WTC11 (cell line): ENCODE results near the gene MRFAP1L1. TPM values are rescaled to one million over a fixed set of nuclear protein-coding genes. Genes with fewer than 3 reads are reported as not detected.
A peak's percentile ranks its signal among the peaks of the same experiment; 100 is the strongest.

Source experiments
- ATAC-seq: fragments of 200-7000 bp; cut with Tn5 transposase; 2 replicates; pipeline ENCODE4 v1.10.0; 2021; ENCODE audit warnings: mild to moderate bottlenecking, moderate library complexity
- CTCF ChIA-PET: fragments of 300-600 bp; sonication (Branson Sonifier 250); formaldehyde crosslinking; loops from one replicate; lab custom pipeline; 2021; ENCODE audit warnings: antibody characterized with exemption; lab: Charles Lee
- POLR2A ChIA-PET: fragments of 350-600 bp; sonication (Branson Sonifier 250); formaldehyde crosslinking; loops from one replicate; lab custom pipeline; 2021; ENCODE audit warnings: antibody characterized with exemption; lab: Charles Lee
- DNase-seq: peaks from one replicate; pipeline ENCODE4 v3.0.0; 2021; ENCODE audit warnings: low spot score
- H3K27ac Mint-ChIP-seq: 2 replicates; pipeline ENCODE4 v1.8.0; 2021; ENCODE audit warnings: mixed read lengths
- H3K27me3 Mint-ChIP-seq: 2 replicates; pipeline ENCODE4 v1.8.0; 2021; ENCODE audit warnings: low read depth, mild to moderate bottlenecking, moderate library complexity, mixed read lengths
- H3K36me3 Mint-ChIP-seq: 2 replicates; pipeline ENCODE4 v1.8.0; 2021; ENCODE audit warnings: mixed read lengths
- H3K4me1 Mint-ChIP-seq: 2 replicates; pipeline ENCODE4 v1.8.0; 2022; ENCODE audit warnings: mixed read lengths
- H3K4me3 Mint-ChIP-seq: 2 replicates; pipeline ENCODE4 v1.8.0; 2021; ENCODE audit warnings: mild to moderate bottlenecking, moderate library complexity, mixed read lengths
- H3K9me3 Mint-ChIP-seq: 2 replicates; pipeline ENCODE4 v1.8.0; 2021; ENCODE audit warnings: mixed read lengths
- ATF6 ChIP-seq: sonication (generic); formaldehyde crosslinking; IDR thresholded peaks from 2 replicates; pipeline ENCODE4 v1.8.1; 2023; ENCODE audit warnings: mild to moderate bottlenecking, missing genetic modification reagents
- CDX4 ChIP-seq: fragments of 250-450 bp; sonication (Bioruptor Pico); IDR thresholded peaks from 2 replicates; pipeline ENCODE4 v1.9.0; 2021; ENCODE audit warnings: moderate library complexity, mild to moderate bottlenecking, inconsistent platforms, borderline replicate concordance
- CREM ChIP-seq: sonication (generic); formaldehyde crosslinking; IDR thresholded peaks from 2 replicates; pipeline ENCODE4 v1.8.1; 2022; ENCODE audit warnings: mild to moderate bottlenecking, missing genetic modification reagents, moderate library complexity
- E2F4 ChIP-seq: sonication (generic); formaldehyde crosslinking; IDR thresholded peaks from 2 replicates; pipeline ENCODE4 v1.8.1; 2022; ENCODE audit warnings: low read depth, mild to moderate bottlenecking, moderate library complexity, missing genetic modification reagents, borderline replicate concordance
- ELF4 ChIP-seq: sonication (generic); formaldehyde crosslinking; IDR thresholded peaks from 2 replicates; pipeline ENCODE4 v1.8.1; 2022; ENCODE audit warnings: low read depth, mild to moderate bottlenecking, moderate library complexity, missing genetic modification reagents
- EMX1 ChIP-seq: fragments of 250-450 bp; sonication (Bioruptor Pico); IDR thresholded peaks from 2 replicates; pipeline ENCODE4 v1.8.0; 2021; ENCODE audit warnings: mild to moderate bottlenecking
- ESRRA ChIP-seq: sonication (generic); formaldehyde crosslinking; IDR thresholded peaks from 2 replicates; pipeline ENCODE4 v1.8.1; 2022; ENCODE audit warnings: mild to moderate bottlenecking, missing genetic modification reagents, borderline replicate concordance
- FOXP1 ChIP-seq: sonication (generic); formaldehyde crosslinking; IDR thresholded peaks from 2 replicates; pipeline ENCODE4 v1.8.0; 2022; ENCODE audit warnings: missing genetic modification reagents, mild to moderate bottlenecking, moderate library complexity, borderline replicate concordance
- GABPB1 ChIP-seq: sonication (generic); formaldehyde crosslinking; IDR thresholded peaks from 2 replicates; pipeline ENCODE4 v1.8.1; 2023; ENCODE audit warnings: mild to moderate bottlenecking, missing genetic modification reagents
- HMGA2 ChIP-seq: fragments of 250-450 bp; sonication (Bioruptor Pico); IDR thresholded peaks from 2 replicates; pipeline ENCODE4 v1.4.0; 2021; ENCODE audit warnings: mild to moderate bottlenecking, moderate library complexity
- MYBL2 ChIP-seq: sonication (generic); formaldehyde crosslinking; IDR thresholded peaks from 2 replicates; pipeline ENCODE4 v1.8.1; 2023; ENCODE audit warnings: mild to moderate bottlenecking, moderate library complexity, missing genetic modification reagents
- NFYB ChIP-seq: sonication (generic); formaldehyde crosslinking; conservative IDR thresholded peaks from 2 replicates; pipeline ENCODE4 v1.8.0; 2022; ENCODE audit warnings: low read depth, missing genetic modification reagents
- NR1H2 ChIP-seq: sonication (generic); formaldehyde crosslinking; IDR thresholded peaks from 2 replicates; pipeline ENCODE4 v1.9.0; 2021; ENCODE audit warnings: mild to moderate bottlenecking, moderate library complexity, missing genetic modification reagents
- NR3C1 ChIP-seq: sonication (generic); formaldehyde crosslinking; conservative IDR thresholded peaks from 2 replicates; pipeline ENCODE4 v1.8.1; 2023; ENCODE audit warnings: low read depth, mild to moderate bottlenecking, missing genetic modification reagents
- PRDM15 ChIP-seq: sonication (generic); formaldehyde crosslinking; IDR thresholded peaks from 2 replicates; pipeline ENCODE4 v1.8.0; 2022; ENCODE audit warnings: missing genetic modification reagents
- PRRX2 ChIP-seq: fragments of 250-450 bp; sonication (Bioruptor Pico); IDR thresholded peaks from 2 replicates; pipeline ENCODE4 v1.8.0; 2021; ENCODE audit warnings: mild to moderate bottlenecking
- SMAD4 ChIP-seq: sonication (generic); formaldehyde crosslinking; IDR thresholded peaks from 2 replicates; pipeline ENCODE4 v1.8.0; 2022; ENCODE audit warnings: mild to moderate bottlenecking, missing genetic modification reagents
- TCF7 ChIP-seq: sonication (generic); formaldehyde crosslinking; IDR thresholded peaks from 2 replicates; pipeline ENCODE4 v1.8.0; 2022; ENCODE audit warnings: mild to moderate bottlenecking, low read depth, missing genetic modification reagents, moderate library complexity
- TP53 ChIP-seq: sonication (generic); formaldehyde crosslinking; IDR thresholded peaks from 2 replicates; pipeline ENCODE4 v1.8.1; 2023; ENCODE audit warnings: mild to moderate bottlenecking, missing genetic modification reagents
- ZNF232 ChIP-seq: sonication (generic); formaldehyde crosslinking; IDR thresholded peaks from 2 replicates; pipeline ENCODE4 v1.8.0; 2022; ENCODE audit warnings: mild to moderate bottlenecking, missing genetic modification reagents
- ZNF423 ChIP-seq: fragments of 250-450 bp; sonication (Bioruptor Pico); IDR thresholded peaks from 2 replicates; pipeline ENCODE4 v2.1.2; 2022; ENCODE audit warnings: mild to moderate bottlenecking, moderate library complexity
- ZNF671 ChIP-seq: fragments of 250-450 bp; sonication (Bioruptor Pico); IDR thresholded peaks from 2 replicates; pipeline ENCODE4 v1.8.0; 2021; ENCODE audit warnings: mild to moderate bottlenecking
- total RNA-seq: library from RNA; stranded (reverse); gene quantifications from 3 replicates; pipeline ENCODE4 v1.2.3, GENCODE V29; 2021
- TF ChIP-seq, protein P1 (sequence below): fragments of 200-600 bp; IDR thresholded peaks from 2 replicates; pipeline ENCODE4 v1.8.0; 2022; ENCODE audit warnings: antibody characterized with exemption
- TF ChIP-seq, protein P2 (sequence below): fragments of 250-450 bp; sonication (Bioruptor Pico); conservative IDR thresholded peaks from 2 replicates; pipeline ENCODE4 v1.9.0; 2021; ENCODE audit warnings: mild to moderate bottlenecking

The MRFAP1L1 gene
- total RNA-seq, 1 experiment from 2014 or later = 54.4 TPM

DNA sequence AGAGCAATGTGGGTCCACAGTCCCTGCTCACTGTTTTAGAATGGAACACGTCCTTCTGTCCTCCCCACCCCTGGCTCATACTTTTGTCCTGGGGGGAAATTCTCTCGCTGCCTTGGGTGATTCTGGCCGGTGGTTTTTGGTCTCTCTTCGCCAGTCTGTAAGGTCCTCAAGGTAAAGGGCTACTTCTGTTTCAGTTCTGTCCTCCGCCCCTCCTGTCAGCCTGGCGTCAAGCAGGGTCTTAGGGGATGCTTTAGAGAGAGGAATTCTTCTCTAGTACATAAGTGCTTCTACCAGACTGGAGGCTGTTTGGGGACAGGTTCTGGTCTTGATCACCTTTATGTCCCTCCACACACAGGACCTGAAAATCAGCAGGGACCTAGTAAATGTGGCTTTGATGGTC, 617 bp upstream of the MRFAP1L1 start:
- TF ChIP-seq CDX4 (CRISPR knock-in tag) = no peak
- no peak for TF ChIP-seq TCF7 (CRISPR knock-in tag)
- no peak for TF ChIP-seq MYBL2 (CRISPR knock-in tag)
- TF ChIP-seq, protein P1, sequence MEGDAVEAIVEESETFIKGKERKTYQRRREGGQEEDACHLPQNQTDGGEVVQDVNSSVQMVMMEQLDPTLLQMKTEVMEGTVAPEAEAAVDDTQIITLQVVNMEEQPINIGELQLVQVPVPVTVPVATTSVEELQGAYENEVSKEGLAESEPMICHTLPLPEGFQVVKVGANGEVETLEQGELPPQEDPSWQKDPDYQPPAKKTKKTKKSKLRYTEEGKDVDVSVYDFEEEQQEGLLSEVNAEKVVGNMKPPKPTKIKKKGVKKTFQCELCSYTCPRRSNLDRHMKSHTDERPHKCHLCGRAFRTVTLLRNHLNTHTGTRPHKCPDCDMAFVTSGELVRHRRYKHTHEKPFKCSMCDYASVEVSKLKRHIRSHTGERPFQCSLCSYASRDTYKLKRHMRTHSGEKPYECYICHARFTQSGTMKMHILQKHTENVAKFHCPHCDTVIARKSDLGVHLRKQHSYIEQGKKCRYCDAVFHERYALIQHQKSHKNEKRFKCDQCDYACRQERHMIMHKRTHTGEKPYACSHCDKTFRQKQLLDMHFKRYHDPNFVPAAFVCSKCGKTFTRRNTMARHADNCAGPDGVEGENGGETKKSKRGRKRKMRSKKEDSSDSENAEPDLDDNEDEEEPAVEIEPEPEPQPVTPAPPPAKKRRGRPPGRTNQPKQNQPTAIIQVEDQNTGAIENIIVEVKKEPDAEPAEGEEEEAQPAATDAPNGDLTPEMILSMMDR = no peak
- TF ChIP-seq ZNF232 (CRISPR knock-in tag) = no peak
- TF ChIP-seq ZNF671 (CRISPR knock-in tag) = no peak
- peaks cover 25% of the 10 kb centered on the region for H3K36me3 Mint-ChIP-seq
- peaks cover 37% of the 10 kb centered on the region for H3K27me3 Mint-ChIP-seq
- ATAC-seq = peak; percentile 45
- peak overlapping the region; percentile 98 for H3K4me3 Mint-ChIP-seq
- H3K27ac Mint-ChIP-seq = no peak overlapping the region
- H3K9me3 Mint-ChIP-seq = peaks cover 8% of the 10 kb centered on the region
- POLR2A ChIA-PET = no interaction called here
- DNase-seq = no peak
- peaks cover 27% of the 10 kb centered on the region for H3K4me1 Mint-ChIP-seq
- CTCF ChIA-PET = interaction anchor here (1.0 to 1.7 kb wide), 8 partner anchors 9 to 163 kb away, joined by 3 to 13 read pairs (median 4); a partner anchor contains a TSS

DNA sequence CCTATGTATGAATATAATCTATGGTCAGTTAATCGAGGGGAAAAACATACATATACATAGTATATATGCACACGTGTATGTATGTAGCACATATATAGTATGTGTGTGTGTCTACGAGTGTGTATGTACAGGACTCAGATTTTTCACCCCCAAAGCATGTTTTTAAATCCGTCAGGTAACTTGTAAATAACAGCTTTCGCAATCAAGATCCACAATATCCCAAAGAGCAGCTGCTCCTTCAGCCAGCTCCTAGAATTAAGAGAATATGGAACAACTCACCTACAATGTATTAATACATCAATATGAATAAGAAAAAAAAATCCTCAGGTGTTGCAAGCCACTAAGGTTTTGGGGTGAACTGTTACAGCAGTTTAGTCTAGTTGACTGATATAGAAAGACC, 3.5 kb downstream of the MRFAP1L1 start:
- no peak overlapping the region for H3K4me3 Mint-ChIP-seq
- H3K4me1 Mint-ChIP-seq = peaks cover 27% of the 10 kb centered on the region
- H3K27me3 Mint-ChIP-seq = peaks cover 8% of the 10 kb centered on the region
- ATAC-seq (no peak), DNase-seq (no peak)
- POLR2A ChIA-PET = no interaction called here
- H3K9me3 Mint-ChIP-seq = peaks cover 29% of the 10 kb centered on the region
- CTCF ChIA-PET = interaction anchor here (0.8 to 1.9 kb wide), 2 partner anchors 16 to 349 kb away, joined by 7 to 9 read pairs; no protein-coding TSS in a partner anchor
- no peak overlapping the region for H3K27ac Mint-ChIP-seq
- peaks cover 49% of the 10 kb centered on the region for H3K36me3 Mint-ChIP-seq
- TF ChIP-seq ATF6 (CRISPR knock-in tag) = no peak
- no peak for TF ChIP-seq E2F4 (CRISPR knock-in tag)
- no peak for TF ChIP-seq PRRX2
- no peak for TF ChIP-seq ELF4
- TF ChIP-seq GABPB1 (CRISPR knock-in tag) = no peak
- no peak for TF ChIP-seq CREM (CRISPR knock-in tag)
- no peak for TF ChIP-seq HMGA2
- TF ChIP-seq ZNF423 = no peak
- no peak for TF ChIP-seq NR1H2 (CRISPR knock-in tag)
- TF ChIP-seq NFYB = no peak
- TF ChIP-seq NR3C1 (CRISPR knock-in tag) = no peak
- TF ChIP-seq FOXP1 (CRISPR knock-in tag) = no peak
- TF ChIP-seq, protein P2, sequence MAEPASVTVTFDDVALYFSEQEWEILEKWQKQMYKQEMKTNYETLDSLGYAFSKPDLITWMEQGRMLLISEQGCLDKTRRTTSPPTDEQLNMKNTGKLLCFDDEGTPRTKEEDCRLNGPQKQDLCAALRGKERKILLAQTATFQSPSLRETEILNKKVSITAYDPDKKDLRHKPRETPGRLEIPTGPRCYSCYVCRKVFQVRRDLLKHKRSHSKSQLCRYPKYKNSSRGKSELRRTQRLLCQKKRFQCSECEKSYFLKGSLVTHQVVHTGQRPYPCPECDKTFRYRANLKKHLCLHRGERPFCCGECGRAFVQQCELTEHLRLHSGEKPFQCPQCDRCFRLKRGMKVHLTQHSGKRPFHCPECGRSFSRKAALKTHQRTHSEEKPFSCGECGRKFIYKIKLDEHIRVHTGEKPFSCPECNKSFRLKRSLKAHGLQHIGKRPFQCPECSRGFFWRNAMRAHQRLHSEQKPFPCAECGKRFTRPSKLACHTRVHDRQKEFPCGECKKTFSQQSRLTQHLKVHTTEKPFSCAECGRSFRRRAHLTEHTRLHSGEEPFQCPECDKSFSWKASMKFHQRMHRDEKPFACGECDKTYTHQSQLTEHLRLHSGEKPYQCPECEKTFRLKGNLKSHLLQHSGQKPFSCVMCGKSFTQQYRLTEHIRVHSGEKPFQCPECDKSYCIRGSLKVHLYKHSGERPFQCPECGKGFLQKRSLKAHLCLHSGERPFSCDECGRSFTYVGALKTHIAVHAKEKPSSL = no peak
- TF ChIP-seq EMX1 = no peak
- TF ChIP-seq SMAD4 (CRISPR knock-in tag) = no peak
- no peak for TF ChIP-seq ESRRA (CRISPR knock-in tag)
- TF ChIP-seq TP53 = no peak
- no peak for TF ChIP-seq PRDM15 (CRISPR knock-in tag)
